Right renal cortex interstitium (tissue), 3 donors: ENCODE results near the gene KRI1. TPM values are rescaled to one million over a fixed set of nuclear protein-coding genes. Genes with fewer than 3 reads are reported as not detected.
"Not testable (repeated sequence)": the region's sequence is repeated elsewhere in the genome, so short reads cannot be mapped to it uniquely, and the experiment has no call there.

Source experiments
- DNase-seq, 3 donors: peaks; one replicate each; pipeline ENCODE4 v3.0.0-alpha.2; 2013; ENCODE audit warnings: low read depth in 3 of 3, low spot score in 2 of 3
- polyA plus RNA-seq, 3 donors: library from polyadenylated mRNA; unstranded; fragments of 120-200 nt; gene quantifications; one replicate each; pipeline ENCODE4 v1.2.1, GENCODE V29; 2013; ENCODE audit not compliant: insufficient read length in 3 of 3

The KRI1 gene
- polyA plus RNA-seq, 3 donors: 28.7 to 38.8 (median 37.1) TPM

GRCh38 chr19:10577951-10578350 is 12.1 kb upstream of the KRI1 start:
- no peak for DNase-seq

- no peak for DNase-seq
Observed at GRCh38 chr19:10575011-10575716, 9.4 kb upstream of the KRI1 start.

GRCh38 chr19:10574462-10574861 is 8.7 kb upstream of the KRI1 start:
- DNase-seq: no peak

- not testable (repeated sequence) for DNase-seq
Observed at GRCh38 chr19:10573793-10574192, 8.0 kb upstream of the KRI1 start.

GRCh38 chr19:10568826-10569651 is 3.2 kb upstream of the KRI1 start, which contains the start of gene CDKN2D:
TSS of gene CDKN2D (minus strand) at chr19:10568979. CDS start at chr19:10568653, 326 bp downstream.
- DNase-seq: peak; percentile 95 to 98 (median 97)

GRCh38 chr19:10568062-10568825 is 2.4 kb upstream of the KRI1 start:
- DNase-seq: no peak

GRCh38 chr19:10567656-10568055 is 1.8 kb upstream of the KRI1 start:
- DNase-seq: no peak

GRCh38 chr19:10566658-10567410 is 1.0 kb upstream of the KRI1 start:
- DNase-seq: no peak

- no peak for DNase-seq
Observed at GRCh38 chr19:10566408-10566657, 523 bp upstream of the KRI1 start.

GRCh38 chr19:10565028-10565566 is 713 bp downstream of the KRI1 start:
- DNase-seq: no peak

- DNase-seq: no peak
Observed at GRCh38 chr19:10562609-10563008, 3.2 kb downstream of the KRI1 start.

- DNase-seq: no peak
Observed at GRCh38 chr19:10560154-10560553, 5.7 kb downstream of the KRI1 start.

GRCh38 chr19:10557603-10558197 is 8.1 kb downstream of the KRI1 start:
- DNase-seq: no peak

- DNase-seq: no peak
Observed at GRCh38 chr19:10555610-10555973, 10.2 kb downstream of the KRI1 start.

GRCh38 chr19:10554760-10555609 is 10.8 kb downstream of the KRI1 start:
- no peak for DNase-seq

GRCh38 chr19:10553943-10554381 is 11.8 kb downstream of the KRI1 start:
- no peak for DNase-seq

- DNase-seq: no peak
Observed at GRCh38 chr19:10553087-10553667, 12.6 kb downstream of the KRI1 start.

- no peak for DNase-seq
Observed at GRCh38 chr19:10552510-10553053, 13.2 kb downstream of the KRI1 start.
